Measurements from ENCODE around the gene AAK1. TPM values are rescaled to one million over a fixed set of nuclear protein-coding genes. Genes with fewer than 3 reads are reported as not detected.

The AAK1 gene
- total RNA-seq, 1 experiment from 2014 or later = 40.5 TPM

DNA sequence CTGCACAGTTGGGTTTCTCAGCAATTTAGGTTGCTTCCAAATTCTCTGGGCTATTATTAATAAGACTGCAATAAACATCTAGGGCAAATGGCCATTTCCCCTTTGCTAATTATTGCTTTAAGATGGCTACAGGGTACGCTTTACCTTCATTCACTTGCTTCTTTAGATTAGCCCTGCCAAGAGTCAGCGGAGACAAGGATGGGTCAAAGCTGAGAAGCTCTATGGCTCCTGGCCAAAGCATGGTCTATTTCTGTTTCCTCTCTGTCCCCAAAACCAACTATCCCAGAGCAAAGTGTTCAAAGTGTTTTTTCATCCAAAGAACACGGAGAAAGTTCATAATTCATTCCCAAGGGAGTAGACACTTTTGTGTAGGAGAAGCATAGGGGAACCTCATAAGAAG is 131.1 kb downstream of the AAK1 start:
- TF ChIP-seq, protein P1, sequence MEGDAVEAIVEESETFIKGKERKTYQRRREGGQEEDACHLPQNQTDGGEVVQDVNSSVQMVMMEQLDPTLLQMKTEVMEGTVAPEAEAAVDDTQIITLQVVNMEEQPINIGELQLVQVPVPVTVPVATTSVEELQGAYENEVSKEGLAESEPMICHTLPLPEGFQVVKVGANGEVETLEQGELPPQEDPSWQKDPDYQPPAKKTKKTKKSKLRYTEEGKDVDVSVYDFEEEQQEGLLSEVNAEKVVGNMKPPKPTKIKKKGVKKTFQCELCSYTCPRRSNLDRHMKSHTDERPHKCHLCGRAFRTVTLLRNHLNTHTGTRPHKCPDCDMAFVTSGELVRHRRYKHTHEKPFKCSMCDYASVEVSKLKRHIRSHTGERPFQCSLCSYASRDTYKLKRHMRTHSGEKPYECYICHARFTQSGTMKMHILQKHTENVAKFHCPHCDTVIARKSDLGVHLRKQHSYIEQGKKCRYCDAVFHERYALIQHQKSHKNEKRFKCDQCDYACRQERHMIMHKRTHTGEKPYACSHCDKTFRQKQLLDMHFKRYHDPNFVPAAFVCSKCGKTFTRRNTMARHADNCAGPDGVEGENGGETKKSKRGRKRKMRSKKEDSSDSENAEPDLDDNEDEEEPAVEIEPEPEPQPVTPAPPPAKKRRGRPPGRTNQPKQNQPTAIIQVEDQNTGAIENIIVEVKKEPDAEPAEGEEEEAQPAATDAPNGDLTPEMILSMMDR (conservative IDR thresholded peaks at IDR 0.05; ENCODE audit: low read depth, low read length) = no peak
- no peak for TF ChIP-seq EZH2 (IDR thresholded peaks at IDR 0.05; ENCODE audit: borderline replicate concordance, low read depth, low read length, poor library complexity, severe bottlenecking)
- peaks cover 10% of the 10 kb centered on the region for H3K36me3 ChIP-seq (ENCODE audit: insufficient read depth, low read length, poor library complexity, severe bottlenecking)
- no peak overlapping the region for H3K4me3 ChIP-seq (ENCODE audit: low read depth, low read length, poor library complexity, severe bottlenecking)
- H3K9me3 ChIP-seq (ENCODE audit: low read depth, low read length, poor library complexity, severe bottlenecking) = no peaks in the 10 kb centered on the region
- ChIA-PET CTCF (no interaction called here), POLR2A (ENCODE audit: low non-redundant PET) (no interaction called here)
- no peaks in the 10 kb centered on the region for H3K27me3 ChIP-seq (replicated peaks; ENCODE audit: insufficient read depth, low read depth, low read length, poor library complexity)
- BruUV-seq (replicated peaks) = no TSS peak
- H3K4me1 ChIP-seq (ENCODE audit: insufficient read depth, low read length, poor library complexity, severe bottlenecking) = no peaks in the 10 kb centered on the region
- intact Hi-C loops (cut with micrococcal nuclease; ENCODE audit: unreplicated experiment) = no loop called here
- DNase-seq (ENCODE audit: low spot score) = no peak
- no peak overlapping the region for H3K27ac ChIP-seq (ENCODE audit: low read depth, low read length, poor library complexity, severe bottlenecking)

DNA sequence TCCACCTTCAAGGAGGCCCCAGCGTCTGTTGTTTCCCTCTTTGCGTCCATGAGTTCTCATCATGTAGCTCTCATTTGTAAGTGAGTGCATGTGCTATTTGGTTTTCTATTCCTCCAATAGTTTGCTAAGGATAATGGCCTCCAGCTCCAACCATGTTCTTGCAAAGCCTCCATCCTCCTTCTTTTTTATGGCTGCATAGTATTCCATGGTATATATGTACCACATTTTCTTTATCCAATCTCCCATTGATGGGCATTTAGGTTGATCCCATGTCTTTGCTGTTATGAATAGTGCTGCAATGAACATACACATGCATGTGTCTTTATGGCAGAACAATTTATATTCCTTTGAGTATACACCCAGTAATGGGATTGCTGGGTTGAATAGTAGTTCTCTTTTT is 133.3 kb downstream of the AAK1 start:
- no TSS peak for BruUV-seq (replicated peaks)

DNA sequence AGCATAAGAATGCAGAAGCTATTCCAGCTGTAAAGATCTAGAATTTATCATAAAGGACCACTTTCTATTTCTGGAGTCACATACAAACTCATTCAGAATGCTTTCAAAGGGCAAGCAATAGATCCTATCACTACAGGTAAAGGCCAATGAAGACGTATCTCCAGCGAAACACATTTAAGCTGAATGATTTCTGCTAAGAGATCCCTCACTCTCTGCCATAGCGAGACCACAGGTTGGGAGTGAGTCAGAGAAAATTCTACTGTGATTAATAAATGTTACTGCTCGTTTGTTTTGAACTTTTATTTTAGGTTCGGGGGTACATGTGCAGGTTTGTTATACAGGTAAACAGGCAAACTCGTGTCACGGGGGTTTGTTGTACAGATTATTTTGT is 133.8 kb downstream of the AAK1 start:
- intact Hi-C loops (cut with micrococcal nuclease; ENCODE audit: unreplicated experiment) = no loop called here
- no peak for DNase-seq (ENCODE audit: low spot score)
- Histone ChIP-seq H3K4me1 (ENCODE audit: insufficient read depth, low read length, poor library complexity, severe bottlenecking) (no peaks in the 10 kb centered on the region), H3K27ac (ENCODE audit: low read depth, low read length, poor library complexity, severe bottlenecking) (no peak overlapping the region), H3K4me3 (ENCODE audit: low read depth, low read length, poor library complexity, severe bottlenecking) (no peak overlapping the region), H3K9me3 (ENCODE audit: low read depth, low read length, poor library complexity, severe bottlenecking) (no peaks in the 10 kb centered on the region), H3K36me3 (ENCODE audit: insufficient read depth, low read length, poor library complexity, severe bottlenecking) (peaks cover 10% of the 10 kb centered on the region), H3K27me3 (replicated peaks; ENCODE audit: insufficient read depth, low read depth, low read length, poor library complexity) (no peaks in the 10 kb centered on the region)
- CTCF ChIA-PET = no interaction called here
- POLR2A ChIA-PET (ENCODE audit: low non-redundant PET) = no interaction called here
- TF ChIP-seq, protein P1 (conservative IDR thresholded peaks at IDR 0.05; ENCODE audit: low read depth, low read length) = no peak
- no peak for TF ChIP-seq EZH2 (IDR thresholded peaks at IDR 0.05; ENCODE audit: borderline replicate concordance, low read depth, low read length, poor library complexity, severe bottlenecking)
- no TSS peak for BruUV-seq (replicated peaks)

More for the DNA sequence above, 133.3 kb downstream of the AAK1 start:
- H3K36me3 ChIP-seq (ENCODE audit: insufficient read depth, low read length, poor library complexity, severe bottlenecking) = peaks cover 10% of the 10 kb centered on the region
- intact Hi-C loops (cut with micrococcal nuclease; ENCODE audit: unreplicated experiment) = no loop called here
- no peak overlapping the region for H3K27ac ChIP-seq (ENCODE audit: low read depth, low read length, poor library complexity, severe bottlenecking)
- TF ChIP-seq, protein P1 (conservative IDR thresholded peaks at IDR 0.05; ENCODE audit: low read depth, low read length) = no peak
- no peak for TF ChIP-seq EZH2 (IDR thresholded peaks at IDR 0.05; ENCODE audit: borderline replicate concordance, low read depth, low read length, poor library complexity, severe bottlenecking)
- DNase-seq (ENCODE audit: low spot score) = no peak
- H3K27me3 ChIP-seq (replicated peaks; ENCODE audit: insufficient read depth, low read depth, low read length, poor library complexity) = no peaks in the 10 kb centered on the region
- ChIA-PET CTCF (no interaction called here), POLR2A (ENCODE audit: low non-redundant PET) (no interaction called here)
- no peak overlapping the region for H3K4me3 ChIP-seq (ENCODE audit: low read depth, low read length, poor library complexity, severe bottlenecking)
- no peaks in the 10 kb centered on the region for H3K9me3 ChIP-seq (ENCODE audit: low read depth, low read length, poor library complexity, severe bottlenecking)
- no peaks in the 10 kb centered on the region for H3K4me1 ChIP-seq (ENCODE audit: insufficient read depth, low read length, poor library complexity, severe bottlenecking)

All from A673 (cell line).